CD4-positive, alpha-beta T cell treated with Interleukin-6 at 100 ng/mL for 8 hours (primary cell): Measurements from ENCODE around the gene MRTFA.
"Not testable (repeated sequence)": the region's sequence is repeated elsewhere in the genome, so short reads cannot be mapped to it uniquely, and the experiment has no call there.

Source experiments
- DNase-seq: peaks from one replicate; pipeline ENCODE4 v3.0.0-alpha.2; 2020; ENCODE audit warnings: mixed read lengths, low spot score

The MRTFA gene

DNA sequence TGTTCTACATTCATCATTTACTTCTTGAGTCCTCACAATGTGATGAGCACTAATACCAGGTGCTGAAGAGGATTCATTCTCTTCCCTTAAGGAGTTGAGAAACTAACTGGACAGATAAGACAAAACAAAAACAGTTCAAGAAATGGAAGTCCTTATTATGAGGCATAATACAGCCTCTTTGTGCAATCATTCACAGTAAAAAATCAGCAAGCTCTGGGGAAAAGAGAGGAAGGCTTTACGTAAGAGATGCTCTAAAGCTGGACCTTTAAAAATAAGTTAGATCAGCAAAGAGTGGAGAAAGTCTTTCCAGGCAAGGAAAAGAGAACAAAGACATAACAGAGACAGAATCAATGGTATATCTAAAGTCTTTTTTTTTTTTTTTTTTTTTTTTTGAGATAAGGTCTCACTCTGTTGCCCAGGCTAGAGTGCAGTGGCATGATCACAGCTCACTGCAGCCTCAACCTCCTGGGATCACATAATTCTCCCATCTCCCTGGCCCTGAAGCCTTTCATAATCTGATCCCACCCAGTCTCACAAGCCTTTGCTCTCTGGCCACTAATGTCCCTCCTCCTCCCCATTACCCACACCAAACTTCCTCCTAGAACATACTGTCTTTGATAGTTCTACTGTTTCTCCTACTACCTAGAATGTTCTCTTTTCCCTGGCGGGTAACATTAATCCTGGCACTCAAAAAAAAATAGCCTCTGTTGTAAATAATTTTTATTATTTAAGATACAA, 40.9 kb downstream of the MRTFA start:
- no peak for DNase-seq

- DNase-seq, result no peak
These were observed 41.6 kb downstream of the MRTFA start for GRCh38 chr22:40594924-40595323.

GRCh38 chr22:40594346-40594745, 42.2 kb downstream of the MRTFA start:
- no peak for DNase-seq

GRCh38 chr22:40593460-40594273, 42.9 kb downstream of the MRTFA start:
- DNase-seq, result no peak

DNA sequence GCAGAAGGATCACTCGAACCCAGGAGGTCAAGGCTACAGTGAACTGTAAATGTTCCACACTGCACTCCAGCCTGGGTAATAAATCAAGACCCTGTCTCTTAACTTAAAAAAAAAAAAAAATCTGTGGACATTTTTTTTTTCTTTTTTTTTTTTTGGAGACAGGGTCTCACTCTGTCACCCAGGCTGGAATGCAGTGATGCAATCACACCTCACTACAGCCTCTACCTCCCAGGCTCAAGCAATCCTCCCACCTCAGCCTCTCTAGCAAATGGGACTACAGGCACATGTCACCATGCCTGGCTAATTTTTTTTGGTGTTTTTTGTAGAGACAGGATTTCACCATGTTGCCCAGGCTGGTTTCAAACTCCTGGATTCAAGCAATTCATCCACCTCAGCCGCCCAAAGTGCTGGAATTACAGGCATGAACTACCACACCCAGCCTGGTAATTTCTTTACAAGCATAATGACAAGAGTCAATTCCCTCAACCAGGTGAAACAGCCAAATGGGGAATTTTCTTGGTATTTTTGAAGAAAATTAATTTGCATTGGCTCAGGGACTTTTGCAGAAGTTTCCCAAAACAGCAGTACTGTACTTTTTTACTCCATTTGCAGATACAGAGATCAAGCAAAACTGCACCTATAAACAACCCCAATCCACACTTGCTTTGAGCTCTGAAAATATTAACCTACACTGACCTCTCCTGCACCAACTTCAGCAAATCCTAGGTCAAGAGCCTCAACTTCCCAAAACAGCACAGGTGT, 44.0 kb downstream of the MRTFA start:
- no peak for DNase-seq

DNA sequence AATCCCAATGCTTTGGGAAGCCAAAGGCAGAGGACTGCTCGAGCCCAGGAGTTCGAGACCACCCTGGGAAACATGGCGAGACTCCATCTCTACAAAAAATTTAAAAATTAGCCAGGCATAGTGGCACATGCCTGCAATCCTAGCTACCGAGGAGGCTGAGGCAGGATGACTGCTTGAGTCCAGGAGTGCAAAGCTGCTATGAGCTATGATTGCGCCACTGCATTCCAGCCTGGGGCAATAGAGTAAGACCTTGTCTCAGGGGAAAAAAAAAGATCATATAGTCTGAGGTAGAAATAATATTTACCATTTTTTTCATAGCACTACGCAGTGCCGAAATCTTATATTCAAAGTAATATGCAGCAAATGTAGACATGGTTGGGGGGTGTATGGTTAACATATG, 47.8 kb downstream of the MRTFA start:
- DNase-seq, result no peak

GRCh38 chr22:40586781-40587180, 49.7 kb downstream of the MRTFA start:
- no peak for DNase-seq

DNA sequence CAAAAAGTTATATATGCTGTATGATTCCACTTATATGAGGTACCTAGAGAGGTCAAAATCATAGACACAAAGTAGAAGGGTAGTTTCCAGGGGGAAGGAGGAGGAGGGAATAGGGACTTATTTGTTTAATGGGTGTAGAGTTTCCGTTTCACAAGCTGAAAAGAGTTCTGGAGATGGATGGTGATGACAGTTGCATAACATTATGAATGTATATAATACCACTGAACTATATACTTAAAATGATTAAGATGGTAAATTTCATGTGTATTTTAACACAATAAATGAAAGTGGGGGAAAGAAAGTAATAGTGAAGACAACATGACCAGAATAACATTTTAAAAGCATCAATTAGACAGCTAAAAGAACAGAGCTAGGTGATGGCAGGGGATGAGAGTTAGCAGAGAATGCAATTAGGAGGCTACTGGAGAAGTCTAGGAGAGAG, 51.2 kb downstream of the MRTFA start:
- no peak for DNase-seq

DNA sequence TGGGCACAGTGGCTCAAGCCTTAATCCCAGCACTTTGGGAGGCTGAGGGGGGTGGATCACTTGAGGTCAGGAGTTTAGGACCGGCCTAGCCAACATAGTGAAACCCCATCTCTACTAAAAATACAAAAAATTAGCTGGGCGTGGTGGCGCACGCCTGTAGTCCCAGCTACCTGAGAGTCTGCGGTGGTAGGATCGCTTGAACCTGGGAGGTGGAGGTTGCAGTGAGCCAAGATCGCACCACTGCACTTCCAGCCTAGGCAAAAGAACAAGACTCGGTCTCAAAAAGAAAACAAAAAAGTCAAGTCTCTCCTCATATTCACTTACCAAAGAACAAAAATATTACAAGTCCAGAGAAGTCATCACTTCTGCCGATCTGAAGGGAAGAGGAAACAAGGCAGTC, 51.8 kb downstream of the MRTFA start:
- DNase-seq, result not testable (repeated sequence)

GRCh38 chr22:40583053-40583741, 53.3 kb downstream of the MRTFA start:
- DNase-seq, result no peak

GRCh38 chr22:40582063-40582462, 54.5 kb downstream of the MRTFA start:
- DNase-seq, result no peak

GRCh38 chr22:40580631-40581030, 55.9 kb downstream of the MRTFA start:
- DNase-seq, result no peak

GRCh38 chr22:40578171-40578570, 58.3 kb downstream of the MRTFA start:
- no peak for DNase-seq

DNA sequence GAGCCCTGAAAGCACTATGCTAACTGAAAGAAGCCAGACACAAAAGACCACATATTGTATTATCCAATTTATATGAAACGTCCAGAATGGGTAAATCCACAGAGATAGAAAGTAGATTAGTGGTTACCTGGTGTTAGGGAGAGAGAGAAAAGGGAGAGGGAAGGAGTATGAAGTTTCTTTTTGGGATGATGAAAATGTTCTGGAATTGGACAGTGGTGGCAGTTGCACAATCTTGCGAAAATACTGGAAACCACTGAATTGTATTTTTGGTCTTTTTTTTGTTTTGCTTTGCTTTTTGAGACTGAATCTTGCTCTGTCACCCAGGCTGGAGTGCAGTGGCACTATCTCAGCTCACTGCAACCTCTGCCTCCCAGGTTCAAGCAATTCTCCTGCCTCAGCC, 63.5 kb downstream of the MRTFA start:
- DNase-seq, result no peak

GRCh38 chr22:40571887-40572286, 64.6 kb downstream of the MRTFA start:
- no peak for DNase-seq

- DNase-seq, result no peak
These were observed 68.7 kb downstream of the MRTFA start for GRCh38 chr22:40567626-40568328.

DNA sequence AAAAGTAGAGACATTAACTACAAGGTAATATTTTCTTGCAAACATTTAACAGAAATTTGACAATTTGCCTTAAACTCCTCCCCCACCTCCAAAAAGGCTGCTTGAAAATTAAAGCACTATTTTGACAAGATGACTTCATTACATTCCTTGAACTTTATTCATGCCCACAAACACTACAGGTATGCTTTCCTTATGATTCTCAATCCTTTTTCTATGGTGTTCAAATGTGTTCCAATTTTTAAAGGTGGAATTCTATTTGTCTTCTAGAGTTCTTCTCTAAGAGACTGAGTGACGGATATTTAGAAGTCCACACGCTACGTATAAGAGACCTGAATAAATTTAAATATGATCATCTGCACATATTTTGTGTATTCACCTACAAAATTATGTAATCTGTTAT, 69.4 kb downstream of the MRTFA start:
- no peak for DNase-seq

- DNase-seq, result no peak
These were observed 75.5 kb downstream of the MRTFA start for GRCh38 chr22:40560994-40561515.

- DNase-seq, result no peak
These were observed 76.0 kb downstream of the MRTFA start for GRCh38 chr22:40560551-40560950.

DNA sequence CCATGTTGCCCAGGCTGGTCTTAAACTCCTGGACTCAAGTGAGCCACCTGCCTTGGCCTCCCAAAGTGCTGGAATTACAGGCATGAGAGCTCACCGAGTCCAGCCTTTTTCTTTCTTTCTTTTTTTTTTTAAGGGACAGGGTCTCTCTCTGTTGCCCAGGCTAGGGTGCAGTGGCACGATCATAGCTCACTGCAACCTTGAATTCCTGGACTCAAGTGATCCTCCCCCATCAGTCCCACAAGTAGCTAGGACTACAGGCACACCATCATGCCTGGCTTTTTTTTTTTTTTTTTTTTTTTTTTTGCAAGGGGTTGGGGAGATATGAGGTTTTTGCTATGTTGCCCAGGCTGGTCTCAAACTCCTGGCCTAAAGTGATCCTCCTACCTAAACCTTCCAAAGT, 78.5 kb downstream of the MRTFA start:
- no peak for DNase-seq

DNA sequence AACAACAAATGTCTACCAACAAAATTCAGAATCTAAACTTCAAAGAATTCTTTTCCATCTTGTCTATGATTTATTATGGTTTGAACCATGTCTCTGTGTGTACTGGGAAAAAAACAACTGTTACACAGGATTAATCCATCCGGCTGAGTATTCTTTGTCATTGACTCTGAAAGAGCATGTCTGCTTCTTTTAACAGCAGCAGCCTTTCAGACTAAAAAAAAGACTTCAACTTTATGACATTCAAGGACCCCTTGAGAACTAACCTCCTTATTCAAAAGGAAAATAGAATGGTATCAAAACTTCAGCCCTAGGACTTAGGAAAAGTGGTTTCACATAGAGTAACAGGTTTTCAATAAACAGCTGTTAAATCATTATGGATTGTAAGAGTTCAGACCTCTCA, 79.9 kb downstream of the MRTFA start:
- DNase-seq, result no peak
